SU-DHL-6 (cell line): Measurements from ENCODE around the gene NFAT5.

Source experiments
- EZH2phosphoT487 ChIP-seq: fragments of 200-600 bp; sonication (generic), shearing (Covaris generic); conservative IDR thresholded peaks from 2 replicates; pipeline ENCODE4 v1.6.1; 2018; ENCODE audit warnings: mild to moderate bottlenecking, antibody characterized with exemption, low read length, moderate library complexity, mixed read lengths
- TF ChIP-seq, protein P1 (sequence below): fragments of 200-600 bp; sonication (generic); IDR thresholded peaks from one replicate; pipeline ENCODE4 v1.5.1; 2017; ENCODE audit warnings: antibody characterized with exemption, mild to moderate bottlenecking, low read length, moderate library complexity; ENCODE audit not compliant: insufficient read depth, poor library complexity, severe bottlenecking

DNA sequence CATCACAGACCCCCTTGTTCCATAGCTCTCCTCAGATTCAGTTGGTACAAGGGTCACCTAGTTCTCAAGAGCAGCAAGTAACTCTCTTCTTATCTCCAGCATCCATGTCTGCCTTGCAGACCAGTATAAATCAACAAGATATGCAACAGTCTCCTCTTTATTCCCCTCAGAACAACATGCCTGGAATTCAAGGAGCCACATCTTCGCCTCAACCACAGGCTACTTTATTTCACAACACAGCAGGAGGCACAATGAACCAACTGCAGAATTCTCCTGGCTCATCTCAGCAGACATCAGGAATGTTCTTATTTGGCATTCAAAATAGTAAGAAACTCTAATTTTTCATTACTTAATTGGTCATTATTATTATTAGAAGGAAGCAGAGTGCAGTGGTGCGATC, 128.2 kb downstream of the NFAT5 start:
- TF ChIP-seq, protein P1, sequence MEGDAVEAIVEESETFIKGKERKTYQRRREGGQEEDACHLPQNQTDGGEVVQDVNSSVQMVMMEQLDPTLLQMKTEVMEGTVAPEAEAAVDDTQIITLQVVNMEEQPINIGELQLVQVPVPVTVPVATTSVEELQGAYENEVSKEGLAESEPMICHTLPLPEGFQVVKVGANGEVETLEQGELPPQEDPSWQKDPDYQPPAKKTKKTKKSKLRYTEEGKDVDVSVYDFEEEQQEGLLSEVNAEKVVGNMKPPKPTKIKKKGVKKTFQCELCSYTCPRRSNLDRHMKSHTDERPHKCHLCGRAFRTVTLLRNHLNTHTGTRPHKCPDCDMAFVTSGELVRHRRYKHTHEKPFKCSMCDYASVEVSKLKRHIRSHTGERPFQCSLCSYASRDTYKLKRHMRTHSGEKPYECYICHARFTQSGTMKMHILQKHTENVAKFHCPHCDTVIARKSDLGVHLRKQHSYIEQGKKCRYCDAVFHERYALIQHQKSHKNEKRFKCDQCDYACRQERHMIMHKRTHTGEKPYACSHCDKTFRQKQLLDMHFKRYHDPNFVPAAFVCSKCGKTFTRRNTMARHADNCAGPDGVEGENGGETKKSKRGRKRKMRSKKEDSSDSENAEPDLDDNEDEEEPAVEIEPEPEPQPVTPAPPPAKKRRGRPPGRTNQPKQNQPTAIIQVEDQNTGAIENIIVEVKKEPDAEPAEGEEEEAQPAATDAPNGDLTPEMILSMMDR, result no peak
- TF ChIP-seq EZH2phosphoT487, result no peak
